GM12801 (cell line): ENCODE data around the gene RHBDF1.

Source experiments
- CTCF ChIP-seq: IDR thresholded peaks from one replicate; pipeline ENCODE4 v1.5.1; 2011; ENCODE audit warnings: control low read depth; ENCODE audit not compliant: insufficient read length; ENCODE audit errors: extremely low read depth

Gene RHBDF1

DNA sequence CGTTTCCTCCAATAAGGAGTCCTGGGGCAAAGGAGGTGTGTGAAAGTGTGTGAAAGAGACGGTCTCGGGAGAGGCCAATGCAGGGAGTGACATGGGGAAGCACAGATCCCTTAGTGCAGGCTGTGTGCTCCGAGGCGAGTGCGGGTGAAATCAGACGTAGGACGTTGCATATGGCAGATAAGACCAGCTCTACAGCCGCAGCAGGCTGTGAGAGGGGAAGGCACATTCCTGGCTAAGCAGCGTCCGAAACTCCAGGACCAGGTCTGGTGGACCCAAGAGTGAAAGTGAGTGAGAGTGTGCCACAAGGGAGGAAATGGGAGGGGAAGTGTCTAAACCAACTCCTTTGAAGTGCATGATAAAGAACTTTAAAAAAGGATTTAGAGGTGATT, 30.4 kb downstream of the RHBDF1 start:
- no peak for TF ChIP-seq CTCF

DNA sequence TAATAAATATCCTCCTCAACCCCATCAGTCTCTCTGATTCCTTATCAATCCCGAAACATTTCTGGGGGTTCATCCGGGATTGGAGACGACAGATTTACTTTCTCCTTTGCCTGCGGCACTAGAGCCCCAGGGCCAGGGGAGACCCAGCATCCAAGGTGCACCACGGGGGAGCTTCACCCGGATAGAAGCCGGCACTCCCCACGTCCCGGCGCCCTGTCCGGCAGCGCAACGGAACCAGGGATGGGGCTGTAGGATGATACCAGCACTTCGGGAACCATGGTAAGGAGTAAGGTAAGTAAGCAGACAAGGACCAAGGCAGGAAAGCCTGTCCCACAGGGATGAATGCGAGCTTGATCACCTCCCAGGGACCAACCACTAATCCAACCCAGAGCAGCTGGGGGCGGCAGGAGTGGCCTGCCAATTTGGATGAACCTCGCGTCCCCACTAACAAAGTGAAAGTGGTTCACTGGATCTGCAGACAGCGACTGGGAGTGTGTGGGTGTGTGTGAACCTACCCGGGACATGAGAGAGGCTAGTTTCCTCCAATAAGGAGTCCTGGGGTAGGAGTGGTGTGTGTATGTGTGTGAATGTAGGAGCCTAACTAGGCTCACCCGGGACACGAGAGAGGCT, 30.9 kb downstream of the RHBDF1 start:
- no peak for TF ChIP-seq CTCF

- no peak for TF ChIP-seq CTCF
Measured at GRCh38 chr16:38941-39892, 33.2 kb downstream of the RHBDF1 start.

DNA sequence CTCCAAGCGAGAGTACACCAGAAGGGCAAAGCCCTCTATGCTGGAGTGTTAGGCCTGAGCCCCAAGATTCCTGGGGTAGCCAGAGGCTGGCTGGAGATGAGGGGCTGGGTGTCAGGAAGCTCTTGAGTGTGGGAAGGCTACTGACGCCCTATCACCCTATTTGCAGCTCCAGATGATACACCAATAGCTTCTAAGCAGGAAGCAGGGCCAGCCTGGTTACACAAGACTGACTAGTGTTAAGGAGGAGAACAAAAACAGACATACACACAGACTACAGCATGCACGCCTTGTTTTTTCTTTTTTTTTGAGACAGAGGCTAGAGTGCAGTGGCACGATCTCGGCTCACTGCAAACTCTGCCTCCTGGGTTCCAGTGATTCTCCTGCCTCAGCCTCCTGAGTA, 34.9 kb downstream of the RHBDF1 start:
- no peak for TF ChIP-seq CTCF

DNA sequence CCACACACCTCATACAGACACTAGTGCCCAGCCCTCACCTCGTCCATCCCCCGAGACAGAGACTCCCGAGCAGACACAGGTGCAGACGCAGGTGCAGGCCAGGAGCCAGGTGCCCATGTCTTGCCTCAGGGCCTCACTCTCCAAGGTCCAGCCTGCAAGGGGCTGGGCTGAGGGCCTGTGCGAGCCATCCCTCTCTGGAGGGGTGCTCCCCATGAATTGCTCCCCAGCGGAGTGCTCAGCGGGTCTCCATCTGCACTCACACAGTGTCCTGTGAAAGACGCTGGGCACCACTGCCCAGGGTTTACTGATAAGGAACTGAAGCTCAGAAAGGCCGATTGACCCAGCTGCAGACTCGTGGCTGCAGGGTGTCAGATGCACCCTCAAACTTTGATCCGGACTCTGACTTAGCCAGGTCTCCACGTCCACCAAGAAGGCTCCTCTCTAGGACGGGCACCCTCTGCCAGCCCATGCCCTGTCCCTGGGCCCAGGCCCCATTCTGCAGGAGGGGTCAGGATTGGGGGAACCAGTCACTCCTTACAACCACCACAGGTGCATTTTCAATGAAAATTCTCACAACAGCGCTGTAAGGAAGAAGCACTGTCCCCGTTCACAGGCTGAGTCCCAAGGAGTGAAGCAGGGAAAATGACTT, 36.0 kb downstream of the RHBDF1 start:
- TF ChIP-seq CTCF = no peak

DNA sequence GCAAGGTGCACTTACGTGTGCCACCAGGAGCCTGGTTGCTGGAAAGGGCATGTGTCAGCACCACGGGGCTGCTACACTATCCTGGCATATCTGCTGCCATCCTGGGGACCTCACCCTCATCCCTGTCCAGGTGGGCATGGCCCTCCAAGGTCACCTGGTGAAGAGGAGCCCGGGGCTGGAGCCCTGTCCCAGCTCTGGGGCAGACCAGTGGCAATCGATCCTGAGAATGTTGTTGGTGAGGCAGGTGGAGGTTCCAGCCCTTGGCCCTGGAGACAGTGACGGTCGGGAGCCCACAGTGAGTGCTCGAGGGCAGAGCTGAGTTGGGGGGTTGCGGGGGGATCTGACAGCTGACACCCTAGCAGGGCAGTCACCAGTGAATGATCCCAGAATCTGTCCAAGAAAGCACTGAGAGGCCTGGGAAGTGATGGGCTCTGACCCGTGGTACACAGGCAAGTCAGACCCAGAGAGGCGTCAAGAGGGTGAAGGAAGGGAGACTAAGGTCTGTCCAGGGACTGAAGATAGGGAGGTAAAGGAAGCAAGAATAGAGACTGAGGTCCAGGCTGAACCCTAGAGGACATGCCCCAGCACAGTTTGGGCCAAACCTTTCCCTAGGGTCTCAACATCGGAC, 36.6 kb downstream of the RHBDF1 start:
- TF ChIP-seq CTCF = no peak
